ENCODE measurements around the gene C18orf63.

GRCh38 chr18:74278058-74278457 lies 37.6 kb upstream of the C18orf63 start:
- TF ChIP-seq POLR2A (IDR thresholded peaks at IDR 0.05; ENCODE audit: low read depth, low read length) (no peak), POLR2AphosphoS5 (IDR thresholded peaks at IDR 0.05; ENCODE audit: low read depth, low read length) (no peak)
